HepG2 (cell line): ENCODE measurements around the gene DDX19B. TPM values are rescaled to one million over a fixed set of nuclear protein-coding genes. Genes with fewer than 3 reads are reported as not detected.

Source experiments
- ATF7 ChIP-seq, 2 experiments: fragments of 450-650 bp in 1 of 2; sonication (generic) in 1 of 2; formaldehyde crosslinking in 1 of 2; IDR thresholded peaks; 2 replicates each; pipeline versions ENCODE4 v1.4.0 to v1.6.1; 2016 to 2020; ENCODE audit warnings: antibody characterized with exemption in 1 of 2, mild to moderate bottlenecking in 1 of 2, missing genetic modification reagents in 1 of 2
- CBFB ChIP-seq: sonication (generic); formaldehyde crosslinking; IDR thresholded peaks from 2 replicates; pipeline ENCODE4 v1.4.0; 2020; ENCODE audit warnings: missing genetic modification reagents
- ESRRA ChIP-seq: sonication (generic); formaldehyde crosslinking; IDR thresholded peaks from 2 replicates; pipeline ENCODE4 v1.5.1; 2020; ENCODE audit warnings: mild to moderate bottlenecking, low read depth, missing genetic modification reagents
- FOXA3 ChIP-seq: IDR thresholded peaks from 2 replicates; pipeline ENCODE4 v1.6.1; 2016; ENCODE audit warnings: missing genetic modification reagents, missing compliant biosample characterization
- MLLT10 ChIP-seq: sonication (generic); formaldehyde crosslinking; IDR thresholded peaks from 2 replicates; pipeline ENCODE4 v1.4.0; 2020; ENCODE audit warnings: missing genetic modification reagents
- NKX3-1 ChIP-seq: sonication (generic); formaldehyde crosslinking; IDR thresholded peaks from 2 replicates; pipeline ENCODE4 v1.5.0; 2020; ENCODE audit warnings: missing genetic modification reagents
- POLR2A ChIP-seq, 2 experiments: IDR thresholded peaks; 2 replicates each; pipeline ENCODE4 v1.6.1; 2011; ENCODE audit warnings: low read depth in 2 of 2, low read length in 2 of 2, mild to moderate bottlenecking in 1 of 2, moderate library complexity in 1 of 2; ENCODE audit not compliant: insufficient read depth in 1 of 2
- SIX4 ChIP-seq: sonication (generic); formaldehyde crosslinking; IDR thresholded peaks from 2 replicates; pipeline ENCODE4 v1.4.0; 2020; ENCODE audit warnings: missing genetic modification reagents
- SNRNP70 ChIP-seq: fragments of 200-400 bp; formaldehyde crosslinking; IDR thresholded peaks from 2 replicates; pipeline ENCODE4 v1.6.1; 2017; ENCODE audit warnings: mild to moderate bottlenecking, low read depth, low read length, moderate library complexity
- SP2 ChIP-seq: sonication (generic); formaldehyde crosslinking; IDR thresholded peaks from 2 replicates; pipeline ENCODE4 v1.5.1; 2020; ENCODE audit warnings: mild to moderate bottlenecking, missing genetic modification reagents
- ZNF232 ChIP-seq: sonication (generic); formaldehyde crosslinking; IDR thresholded peaks from 2 replicates; pipeline ENCODE4 v1.4.0; 2020; ENCODE audit warnings: missing genetic modification reagents, borderline replicate concordance
- ZNF616 ChIP-seq: sonication (generic); formaldehyde crosslinking; IDR thresholded peaks from 2 replicates; pipeline ENCODE4 v1.5.0; 2020; ENCODE audit warnings: low read depth, mild to moderate bottlenecking, missing genetic modification reagents
- ZNF672 ChIP-seq: sonication (generic); formaldehyde crosslinking; IDR thresholded peaks from 2 replicates; pipeline ENCODE4 v1.8.1; 2022; ENCODE audit warnings: missing genetic modification reagents
- ZNF850 ChIP-seq: sonication (generic); formaldehyde crosslinking; conservative IDR thresholded peaks from 2 replicates; pipeline ENCODE4 v1.9.0; 2021; ENCODE audit warnings: mild to moderate bottlenecking, missing genetic modification reagents
- ZSCAN22 ChIP-seq: sonication (generic); formaldehyde crosslinking; IDR thresholded peaks from 2 replicates; pipeline ENCODE4 v1.4.0; 2020; ENCODE audit warnings: mild to moderate bottlenecking, missing genetic modification reagents
- polyA plus RNA-seq, 8 experiments: library from polyadenylated mRNA; depleted of rRNA in 3 of 8; stranded (reverse) in 7 of 8; unstranded in 1 of 8; fragments of >200 nt; fragmentation: Illumina TruSeq in 4 of 8; extraction: Trizol in 4 of 8; gene quantifications; 2 replicates each; pipeline versions ENCODE4 v1.2.1 to v1.2.3, GENCODE V29; 2011 to 2016; ENCODE audit warnings: low read depth in 4 of 8, missing spikeins in 1 of 8, mixed read lengths in 1 of 8; ENCODE audit not compliant: insufficient read depth in 1 of 8
- total RNA-seq, 5 experiments: library from RNA; depleted of rRNA; stranded (reverse); fragments of >200 nt; fragmentation: Illumina TruSeq; extraction: Trizol; gene quantifications; 2 replicates each; pipeline ENCODE4 v1.2.3, GENCODE V29; 2016; ENCODE audit warnings: low read depth in 1 of 5
- TF ChIP-seq, protein P1 (sequence below): sonication (generic); formaldehyde crosslinking; IDR thresholded peaks from 2 replicates; pipeline ENCODE4 v1.8.1; 2023; ENCODE audit warnings: missing genetic modification reagents, inconsistent platforms, borderline replicate concordance
- TF ChIP-seq, protein P2 (sequence below): sonication (generic); formaldehyde crosslinking; IDR thresholded peaks from 2 replicates; pipeline ENCODE4 v1.4.0; 2020; ENCODE audit warnings: mild to moderate bottlenecking, missing genetic modification reagents
- TF ChIP-seq, protein P3 (sequence below): sonication (generic); formaldehyde crosslinking; IDR thresholded peaks from 2 replicates; pipeline ENCODE4 v1.5.1; 2020; ENCODE audit warnings: mild to moderate bottlenecking, missing genetic modification reagents, moderate library complexity
- TF ChIP-seq, protein P4 (sequence below): sonication (generic); formaldehyde crosslinking; conservative IDR thresholded peaks from 2 replicates; pipeline ENCODE4 v1.8.1; 2023; ENCODE audit warnings: missing genetic modification reagents
- TF ChIP-seq, protein P5 (sequence below): sonication (generic); formaldehyde crosslinking; IDR thresholded peaks from 2 replicates; pipeline ENCODE4 v1.8.0; 2022; ENCODE audit warnings: mild to moderate bottlenecking, missing genetic modification reagents, moderate library complexity

The DDX19B gene
- total and polyA plus RNA-seq, 2 of the 13 experiments (the other 11 are each of a cell fraction or from before 2014, with no cell fraction given) = 36.2 to 40.0 TPM

DNA sequence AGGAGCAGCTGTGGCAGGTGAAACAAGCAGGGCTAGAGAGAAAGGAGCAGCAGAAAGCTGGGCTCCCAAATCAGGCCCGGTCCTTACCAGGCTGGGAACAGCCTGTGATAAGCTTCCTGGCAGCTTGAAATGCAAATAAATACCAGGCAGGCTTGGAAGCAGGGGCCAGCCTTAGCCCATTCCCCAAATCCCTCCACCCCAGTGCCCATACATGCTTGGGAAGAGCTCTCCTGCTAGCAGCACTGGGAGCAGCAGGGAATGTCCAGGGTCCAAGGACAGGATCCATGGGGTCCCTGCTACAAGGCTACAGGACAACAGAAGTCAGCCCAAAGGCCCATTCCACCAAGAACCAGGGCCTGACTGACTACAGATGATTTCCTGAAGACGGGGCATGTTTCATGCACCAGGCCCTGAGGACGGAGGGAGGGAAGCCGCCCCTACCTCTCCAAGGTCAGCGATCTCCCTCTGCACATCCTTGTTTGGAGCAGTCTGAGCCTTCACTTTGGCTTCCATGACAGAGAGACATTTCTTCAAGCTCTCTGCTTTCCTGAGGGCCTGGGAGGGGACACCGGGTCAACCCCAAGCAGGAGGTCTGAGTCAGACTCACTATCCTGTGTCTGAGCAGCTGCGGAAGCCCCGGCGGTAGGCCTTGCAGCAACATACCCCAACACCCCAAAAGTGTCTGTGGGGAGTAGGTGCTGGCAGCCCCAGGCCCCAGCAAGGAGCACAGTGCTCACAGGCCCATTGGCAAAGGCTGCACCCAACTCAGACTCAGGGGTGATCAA lies 44.6 kb upstream of the DDX19B start (continued):
- no peak for TF ChIP-seq ZNF616
- TF ChIP-seq FOXA3 = no peak
- TF ChIP-seq ESRRA (CRISPR knock-in tag) = peak; percentile 13; the same call in 1 of the 2 replicates
- TF ChIP-seq, protein P1, sequence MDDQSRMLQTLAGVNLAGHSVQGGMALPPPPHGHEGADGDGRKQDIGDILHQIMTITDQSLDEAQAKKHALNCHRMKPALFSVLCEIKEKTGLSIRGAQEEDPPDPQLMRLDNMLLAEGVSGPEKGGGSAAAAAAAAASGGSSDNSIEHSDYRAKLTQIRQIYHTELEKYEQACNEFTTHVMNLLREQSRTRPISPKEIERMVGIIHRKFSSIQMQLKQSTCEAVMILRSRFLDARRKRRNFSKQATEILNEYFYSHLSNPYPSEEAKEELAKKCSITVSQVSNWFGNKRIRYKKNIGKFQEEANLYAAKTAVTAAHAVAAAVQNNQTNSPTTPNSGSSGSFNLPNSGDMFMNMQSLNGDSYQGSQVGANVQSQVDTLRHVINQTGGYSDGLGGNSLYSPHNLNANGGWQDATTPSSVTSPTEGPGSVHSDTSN = no peak
- TF ChIP-seq ZNF672 = no peak
- TF ChIP-seq, protein P2, sequence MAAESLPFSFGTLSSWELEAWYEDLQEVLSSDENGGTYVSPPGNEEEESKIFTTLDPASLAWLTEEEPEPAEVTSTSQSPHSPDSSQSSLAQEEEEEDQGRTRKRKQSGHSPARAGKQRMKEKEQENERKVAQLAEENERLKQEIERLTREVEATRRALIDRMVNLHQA (CRISPR knock-in tag) = no peak
- TF ChIP-seq SIX4 = no peak
- TF ChIP-seq, protein P3, sequence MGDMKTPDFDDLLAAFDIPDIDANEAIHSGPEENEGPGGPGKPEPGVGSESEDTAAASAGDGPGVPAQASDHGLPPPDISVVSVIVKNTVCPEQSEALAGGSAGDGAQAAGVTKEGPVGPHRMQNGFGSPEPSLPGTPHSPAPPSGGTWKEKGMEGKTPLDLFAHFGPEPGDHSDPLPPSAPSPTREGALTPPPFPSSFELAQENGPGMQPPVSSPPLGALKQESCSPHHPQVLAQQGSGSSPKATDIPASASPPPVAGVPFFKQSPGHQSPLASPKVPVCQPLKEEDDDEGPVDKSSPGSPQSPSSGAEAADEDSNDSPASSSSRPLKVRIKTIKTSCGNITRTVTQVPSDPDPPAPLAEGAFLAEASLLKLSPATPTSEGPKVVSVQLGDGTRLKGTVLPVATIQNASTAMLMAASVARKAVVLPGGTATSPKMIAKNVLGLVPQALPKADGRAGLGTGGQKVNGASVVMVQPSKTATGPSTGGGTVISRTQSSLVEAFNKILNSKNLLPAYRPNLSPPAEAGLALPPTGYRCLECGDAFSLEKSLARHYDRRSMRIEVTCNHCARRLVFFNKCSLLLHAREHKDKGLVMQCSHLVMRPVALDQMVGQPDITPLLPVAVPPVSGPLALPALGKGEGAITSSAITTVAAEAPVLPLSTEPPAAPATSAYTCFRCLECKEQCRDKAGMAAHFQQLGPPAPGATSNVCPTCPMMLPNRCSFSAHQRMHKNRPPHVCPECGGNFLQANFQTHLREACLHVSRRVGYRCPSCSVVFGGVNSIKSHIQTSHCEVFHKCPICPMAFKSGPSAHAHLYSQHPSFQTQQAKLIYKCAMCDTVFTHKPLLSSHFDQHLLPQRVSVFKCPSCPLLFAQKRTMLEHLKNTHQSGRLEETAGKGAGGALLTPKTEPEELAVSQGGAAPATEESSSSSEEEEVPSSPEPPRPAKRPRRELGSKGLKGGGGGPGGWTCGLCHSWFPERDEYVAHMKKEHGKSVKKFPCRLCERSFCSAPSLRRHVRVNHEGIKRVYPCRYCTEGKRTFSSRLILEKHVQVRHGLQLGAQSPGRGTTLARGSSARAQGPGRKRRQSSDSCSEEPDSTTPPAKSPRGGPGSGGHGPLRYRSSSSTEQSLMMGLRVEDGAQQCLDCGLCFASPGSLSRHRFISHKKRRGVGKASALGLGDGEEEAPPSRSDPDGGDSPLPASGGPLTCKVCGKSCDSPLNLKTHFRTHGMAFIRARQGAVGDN (CRISPR knock-in tag) = peak; percentile 37
- no peak for TF ChIP-seq ZSCAN22 (CRISPR knock-in tag)
- TF ChIP-seq, protein P4, sequence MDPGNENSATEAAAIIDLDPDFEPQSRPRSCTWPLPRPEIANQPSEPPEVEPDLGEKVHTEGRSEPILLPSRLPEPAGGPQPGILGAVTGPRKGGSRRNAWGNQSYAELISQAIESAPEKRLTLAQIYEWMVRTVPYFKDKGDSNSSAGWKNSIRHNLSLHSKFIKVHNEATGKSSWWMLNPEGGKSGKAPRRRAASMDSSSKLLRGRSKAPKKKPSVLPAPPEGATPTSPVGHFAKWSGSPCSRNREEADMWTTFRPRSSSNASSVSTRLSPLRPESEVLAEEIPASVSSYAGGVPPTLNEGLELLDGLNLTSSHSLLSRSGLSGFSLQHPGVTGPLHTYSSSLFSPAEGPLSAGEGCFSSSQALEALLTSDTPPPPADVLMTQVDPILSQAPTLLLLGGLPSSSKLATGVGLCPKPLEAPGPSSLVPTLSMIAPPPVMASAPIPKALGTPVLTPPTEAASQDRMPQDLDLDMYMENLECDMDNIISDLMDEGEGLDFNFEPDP (CRISPR knock-in tag) = 0 out of 2 replicates have a peak, but pooled peaks have one; percentile 74
- no peak for TF ChIP-seq SP2
- TF ChIP-seq NKX3-1 (CRISPR knock-in tag) = no peak
- no peak for TF ChIP-seq ZNF850
- no peak for TF ChIP-seq SNRNP70
- 0 out of 4 replicates have a peak, but pooled peaks of 1 of the 2 experiments have one; percentile 10 for TF ChIP-seq POLR2A (IDR thresholded peaks at IDR 0.05; ENCODE audit: insufficient read depth in 1 of 2, low read depth in 2 of 2, low read length in 2 of 2)
- TF ChIP-seq CBFB (CRISPR knock-in tag) = no peak
- TF ChIP-seq, protein P5, sequence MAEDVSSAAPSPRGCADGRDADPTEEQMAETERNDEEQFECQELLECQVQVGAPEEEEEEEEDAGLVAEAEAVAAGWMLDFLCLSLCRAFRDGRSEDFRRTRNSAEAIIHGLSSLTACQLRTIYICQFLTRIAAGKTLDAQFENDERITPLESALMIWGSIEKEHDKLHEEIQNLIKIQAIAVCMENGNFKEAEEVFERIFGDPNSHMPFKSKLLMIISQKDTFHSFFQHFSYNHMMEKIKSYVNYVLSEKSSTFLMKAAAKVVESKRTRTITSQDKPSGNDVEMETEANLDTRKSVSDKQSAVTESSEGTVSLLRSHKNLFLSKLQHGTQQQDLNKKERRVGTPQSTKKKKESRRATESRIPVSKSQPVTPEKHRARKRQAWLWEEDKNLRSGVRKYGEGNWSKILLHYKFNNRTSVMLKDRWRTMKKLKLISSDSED (CRISPR knock-in tag) = no peak
- no peak for TF ChIP-seq ZNF232 (CRISPR knock-in tag)
- no peak for TF ChIP-seq ATF7 (IDR thresholded peaks at IDR 0.05)
- no peak for TF ChIP-seq ATF7 (CRISPR knock-in tag; IDR thresholded peaks at IDR 0.05)
- no peak for TF ChIP-seq MLLT10
